Upper lobe of left lung (tissue), 4 donors: ENCODE data around the gene SYVN1.

Experiments used
- CTCF ChIP-seq, 6 experiments: fragments of 450-650 bp in 4 of 6; fragments of 200-600 bp in 2 of 6; sonication (generic) in 2 of 6; IDR thresholded peaks; one replicate each; pipeline ENCODE4 v1.5.1; 2016 to 2019; ENCODE audit warnings: antibody characterized with exemption in 6 of 6
- EP300 ChIP-seq, 4 donors: sonication (generic); formaldehyde crosslinking; IDR thresholded peaks; one replicate each; pipeline ENCODE4 v1.5.1; 2017; ENCODE audit warnings: antibody characterized with exemption in 4 of 4, control low read depth in 2 of 4
- POLR2A ChIP-seq, 4 donors: fragments of 450-650 bp; IDR thresholded peaks; one replicate each; pipeline ENCODE4 v1.5.1; 2016 to 2017; ENCODE audit warnings: antibody characterized with exemption in 4 of 4, mild to moderate bottlenecking in 2 of 4

GRCh38 chr11:65078151-65078550 lies 56.2 kb downstream of the SYVN1 start:
- peak; percentile 59 to 80 (median 64) for TF ChIP-seq CTCF (IDR thresholded peaks at IDR 0.05)
- TF ChIP-seq POLR2A (IDR thresholded peaks at IDR 0.05) = no peak
- no peak for TF ChIP-seq EP300 (IDR thresholded peaks at IDR 0.05)
